ENCODE results near the gene SEMA6D.

DNA sequence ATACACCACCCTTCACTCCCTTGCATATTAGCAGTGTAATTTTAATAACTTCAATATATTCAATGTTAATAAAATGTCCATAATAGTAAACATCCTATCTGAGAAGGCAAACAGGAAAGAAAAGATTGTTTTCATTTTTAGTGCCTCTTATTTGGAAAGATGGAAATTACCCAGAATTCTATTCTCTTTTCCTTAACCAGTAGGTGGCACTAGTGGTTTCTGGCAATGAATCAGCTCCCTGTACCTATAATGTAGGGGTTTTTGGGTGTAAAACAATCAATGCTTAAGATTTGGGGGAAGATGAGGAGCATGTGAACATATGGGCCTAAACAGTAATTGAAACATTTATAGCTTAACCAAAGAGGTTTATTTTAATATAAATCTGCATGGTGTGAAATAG is 5.7 kb upstream of the SEMA6D start:
- TF ChIP-seq, protein P1, sequence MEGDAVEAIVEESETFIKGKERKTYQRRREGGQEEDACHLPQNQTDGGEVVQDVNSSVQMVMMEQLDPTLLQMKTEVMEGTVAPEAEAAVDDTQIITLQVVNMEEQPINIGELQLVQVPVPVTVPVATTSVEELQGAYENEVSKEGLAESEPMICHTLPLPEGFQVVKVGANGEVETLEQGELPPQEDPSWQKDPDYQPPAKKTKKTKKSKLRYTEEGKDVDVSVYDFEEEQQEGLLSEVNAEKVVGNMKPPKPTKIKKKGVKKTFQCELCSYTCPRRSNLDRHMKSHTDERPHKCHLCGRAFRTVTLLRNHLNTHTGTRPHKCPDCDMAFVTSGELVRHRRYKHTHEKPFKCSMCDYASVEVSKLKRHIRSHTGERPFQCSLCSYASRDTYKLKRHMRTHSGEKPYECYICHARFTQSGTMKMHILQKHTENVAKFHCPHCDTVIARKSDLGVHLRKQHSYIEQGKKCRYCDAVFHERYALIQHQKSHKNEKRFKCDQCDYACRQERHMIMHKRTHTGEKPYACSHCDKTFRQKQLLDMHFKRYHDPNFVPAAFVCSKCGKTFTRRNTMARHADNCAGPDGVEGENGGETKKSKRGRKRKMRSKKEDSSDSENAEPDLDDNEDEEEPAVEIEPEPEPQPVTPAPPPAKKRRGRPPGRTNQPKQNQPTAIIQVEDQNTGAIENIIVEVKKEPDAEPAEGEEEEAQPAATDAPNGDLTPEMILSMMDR (IDR thresholded peaks at IDR 0.05; ENCODE audit: insufficient read depth, low read length): no peak
- no peak for TF ChIP-seq POLR2AphosphoS5 (IDR thresholded peaks at IDR 0.05; ENCODE audit: low read depth)
- TF ChIP-seq SPI1 (IDR thresholded peaks at IDR 0.05; ENCODE audit: borderline replicate concordance, low read depth): no peak
- TF ChIP-seq, protein P2, sequence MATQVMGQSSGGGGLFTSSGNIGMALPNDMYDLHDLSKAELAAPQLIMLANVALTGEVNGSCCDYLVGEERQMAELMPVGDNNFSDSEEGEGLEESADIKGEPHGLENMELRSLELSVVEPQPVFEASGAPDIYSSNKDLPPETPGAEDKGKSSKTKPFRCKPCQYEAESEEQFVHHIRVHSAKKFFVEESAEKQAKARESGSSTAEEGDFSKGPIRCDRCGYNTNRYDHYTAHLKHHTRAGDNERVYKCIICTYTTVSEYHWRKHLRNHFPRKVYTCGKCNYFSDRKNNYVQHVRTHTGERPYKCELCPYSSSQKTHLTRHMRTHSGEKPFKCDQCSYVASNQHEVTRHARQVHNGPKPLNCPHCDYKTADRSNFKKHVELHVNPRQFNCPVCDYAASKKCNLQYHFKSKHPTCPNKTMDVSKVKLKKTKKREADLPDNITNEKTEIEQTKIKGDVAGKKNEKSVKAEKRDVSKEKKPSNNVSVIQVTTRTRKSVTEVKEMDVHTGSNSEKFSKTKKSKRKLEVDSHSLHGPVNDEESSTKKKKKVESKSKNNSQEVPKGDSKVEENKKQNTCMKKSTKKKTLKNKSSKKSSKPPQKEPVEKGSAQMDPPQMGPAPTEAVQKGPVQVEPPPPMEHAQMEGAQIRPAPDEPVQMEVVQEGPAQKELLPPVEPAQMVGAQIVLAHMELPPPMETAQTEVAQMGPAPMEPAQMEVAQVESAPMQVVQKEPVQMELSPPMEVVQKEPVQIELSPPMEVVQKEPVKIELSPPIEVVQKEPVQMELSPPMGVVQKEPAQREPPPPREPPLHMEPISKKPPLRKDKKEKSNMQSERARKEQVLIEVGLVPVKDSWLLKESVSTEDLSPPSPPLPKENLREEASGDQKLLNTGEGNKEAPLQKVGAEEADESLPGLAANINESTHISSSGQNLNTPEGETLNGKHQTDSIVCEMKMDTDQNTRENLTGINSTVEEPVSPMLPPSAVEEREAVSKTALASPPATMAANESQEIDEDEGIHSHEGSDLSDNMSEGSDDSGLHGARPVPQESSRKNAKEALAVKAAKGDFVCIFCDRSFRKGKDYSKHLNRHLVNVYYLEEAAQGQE (IDR thresholded peaks at IDR 0.05; ENCODE audit: insufficient replicate concordance, low read depth): no peak
- no peak for TF ChIP-seq GABPA (IDR thresholded peaks at IDR 0.05; ENCODE audit: low read depth)

All from HL-60 (cell line).